WTC11 (cell line): ENCODE measurements around the gene AGAP3. TPM values are rescaled to one million over a fixed set of nuclear protein-coding genes. Genes with fewer than 3 reads are reported as not detected.
A peak's percentile ranks its signal among the peaks of the same experiment; 100 is the strongest.

Source experiments
- ATAC-seq: fragments of 200-7000 bp; cut with Tn5 transposase; 2 replicates; pipeline ENCODE4 v1.10.0; 2021; ENCODE audit warnings: mild to moderate bottlenecking, moderate library complexity
- CTCF ChIA-PET: fragments of 300-600 bp; sonication (Branson Sonifier 250); formaldehyde crosslinking; loops from one replicate; lab custom pipeline; 2021; ENCODE audit warnings: antibody characterized with exemption; lab: Charles Lee
- POLR2A ChIA-PET: fragments of 350-600 bp; sonication (Branson Sonifier 250); formaldehyde crosslinking; loops from one replicate; lab custom pipeline; 2021; ENCODE audit warnings: antibody characterized with exemption; lab: Charles Lee
- DNase-seq: peaks from one replicate; pipeline ENCODE4 v3.0.0; 2021; ENCODE audit warnings: low spot score
- H3K27ac Mint-ChIP-seq: 2 replicates; pipeline ENCODE4 v1.8.0; 2021; ENCODE audit warnings: mixed read lengths
- H3K27me3 Mint-ChIP-seq: 2 replicates; pipeline ENCODE4 v1.8.0; 2021; ENCODE audit warnings: low read depth, mild to moderate bottlenecking, moderate library complexity, mixed read lengths
- H3K36me3 Mint-ChIP-seq: 2 replicates; pipeline ENCODE4 v1.8.0; 2021; ENCODE audit warnings: mixed read lengths
- H3K4me1 Mint-ChIP-seq: 2 replicates; pipeline ENCODE4 v1.8.0; 2022; ENCODE audit warnings: mixed read lengths
- H3K4me3 Mint-ChIP-seq: 2 replicates; pipeline ENCODE4 v1.8.0; 2021; ENCODE audit warnings: mild to moderate bottlenecking, moderate library complexity, mixed read lengths
- H3K9me3 Mint-ChIP-seq: 2 replicates; pipeline ENCODE4 v1.8.0; 2021; ENCODE audit warnings: mixed read lengths
- CBFB ChIP-seq: sonication (generic); formaldehyde crosslinking; IDR thresholded peaks from 2 replicates; pipeline ENCODE4 v1.8.1; 2022; ENCODE audit warnings: mild to moderate bottlenecking, low read depth, missing genetic modification reagents
- EMX1 ChIP-seq: fragments of 250-450 bp; sonication (Bioruptor Pico); IDR thresholded peaks from 2 replicates; pipeline ENCODE4 v1.8.0; 2021; ENCODE audit warnings: mild to moderate bottlenecking
- GTF2I ChIP-seq: fragments of 250-450 bp; sonication (Bioruptor Pico); conservative IDR thresholded peaks from 2 replicates; pipeline ENCODE4 v1.4.0; 2021; ENCODE audit warnings: mild to moderate bottlenecking
- NR3C1 ChIP-seq: sonication (generic); formaldehyde crosslinking; conservative IDR thresholded peaks from 2 replicates; pipeline ENCODE4 v1.8.1; 2023; ENCODE audit warnings: low read depth, mild to moderate bottlenecking, missing genetic modification reagents
- SP1 ChIP-seq: sonication (generic); formaldehyde crosslinking; conservative IDR thresholded peaks from 2 replicates; pipeline ENCODE4 v1.8.1; 2022; ENCODE audit warnings: missing genetic modification reagents
- TEAD1 ChIP-seq: sonication (generic); formaldehyde crosslinking; IDR thresholded peaks from 2 replicates; pipeline ENCODE4 v1.8.0; 2022; ENCODE audit warnings: mild to moderate bottlenecking, missing genetic modification reagents
- total RNA-seq: library from RNA; stranded (reverse); gene quantifications from 3 replicates; pipeline ENCODE4 v1.2.3, GENCODE V29; 2021
- TF ChIP-seq, protein P1 (sequence below): sonication (generic); formaldehyde crosslinking; IDR thresholded peaks from 2 replicates; pipeline ENCODE4 v1.8.0; 2022; ENCODE audit warnings: missing genetic modification reagents
- TF ChIP-seq, protein P2 (sequence below): sonication (generic); formaldehyde crosslinking; IDR thresholded peaks from 2 replicates; pipeline ENCODE4 v1.8.1; 2022; ENCODE audit warnings: mild to moderate bottlenecking, moderate library complexity, missing genetic modification reagents
- TF ChIP-seq, protein P3 (sequence below): sonication (generic); formaldehyde crosslinking; conservative IDR thresholded peaks from 2 replicates; pipeline ENCODE4 v1.8.1; 2022; ENCODE audit warnings: mild to moderate bottlenecking, missing genetic modification reagents
- TF ChIP-seq, protein P4 (sequence below): sonication (generic); formaldehyde crosslinking; IDR thresholded peaks from 2 replicates; pipeline ENCODE4 v1.8.1; 2023; ENCODE audit warnings: mild to moderate bottlenecking, missing genetic modification reagents, borderline replicate concordance
- TF ChIP-seq, protein P5 (sequence below): sonication (generic); formaldehyde crosslinking; IDR thresholded peaks from 2 replicates; pipeline ENCODE4 v1.8.0; 2022; ENCODE audit warnings: mild to moderate bottlenecking, missing genetic modification reagents
- TF ChIP-seq, protein P6 (sequence below): sonication (generic); formaldehyde crosslinking; IDR thresholded peaks from 2 replicates; pipeline ENCODE4 v1.8.0; 2022; ENCODE audit warnings: mild to moderate bottlenecking, missing genetic modification reagents

Gene AGAP3
- total RNA-seq, 1 experiment from 2014 or later, result 163 TPM

DNA sequence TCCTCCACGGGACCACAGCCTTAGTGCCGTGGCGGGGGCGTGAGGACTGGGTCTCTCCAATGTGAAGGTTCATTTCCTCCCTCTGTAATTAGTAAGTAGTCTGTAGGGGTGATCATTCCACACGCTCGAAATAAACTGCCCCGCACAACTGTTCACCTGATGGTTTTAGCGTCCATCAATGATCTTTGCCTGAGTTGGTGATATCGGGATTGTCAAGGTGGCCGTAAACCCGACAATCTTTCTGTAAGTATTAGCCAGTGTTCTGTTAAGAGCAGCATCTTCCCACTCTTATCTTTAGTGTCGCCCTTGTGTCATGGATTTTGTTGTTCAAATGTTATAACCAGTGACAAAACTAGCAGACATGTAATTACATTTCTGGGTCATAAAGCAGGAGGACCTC lies 17.7 kb downstream of the AGAP3 start (continued):
- TF ChIP-seq, protein P1, sequence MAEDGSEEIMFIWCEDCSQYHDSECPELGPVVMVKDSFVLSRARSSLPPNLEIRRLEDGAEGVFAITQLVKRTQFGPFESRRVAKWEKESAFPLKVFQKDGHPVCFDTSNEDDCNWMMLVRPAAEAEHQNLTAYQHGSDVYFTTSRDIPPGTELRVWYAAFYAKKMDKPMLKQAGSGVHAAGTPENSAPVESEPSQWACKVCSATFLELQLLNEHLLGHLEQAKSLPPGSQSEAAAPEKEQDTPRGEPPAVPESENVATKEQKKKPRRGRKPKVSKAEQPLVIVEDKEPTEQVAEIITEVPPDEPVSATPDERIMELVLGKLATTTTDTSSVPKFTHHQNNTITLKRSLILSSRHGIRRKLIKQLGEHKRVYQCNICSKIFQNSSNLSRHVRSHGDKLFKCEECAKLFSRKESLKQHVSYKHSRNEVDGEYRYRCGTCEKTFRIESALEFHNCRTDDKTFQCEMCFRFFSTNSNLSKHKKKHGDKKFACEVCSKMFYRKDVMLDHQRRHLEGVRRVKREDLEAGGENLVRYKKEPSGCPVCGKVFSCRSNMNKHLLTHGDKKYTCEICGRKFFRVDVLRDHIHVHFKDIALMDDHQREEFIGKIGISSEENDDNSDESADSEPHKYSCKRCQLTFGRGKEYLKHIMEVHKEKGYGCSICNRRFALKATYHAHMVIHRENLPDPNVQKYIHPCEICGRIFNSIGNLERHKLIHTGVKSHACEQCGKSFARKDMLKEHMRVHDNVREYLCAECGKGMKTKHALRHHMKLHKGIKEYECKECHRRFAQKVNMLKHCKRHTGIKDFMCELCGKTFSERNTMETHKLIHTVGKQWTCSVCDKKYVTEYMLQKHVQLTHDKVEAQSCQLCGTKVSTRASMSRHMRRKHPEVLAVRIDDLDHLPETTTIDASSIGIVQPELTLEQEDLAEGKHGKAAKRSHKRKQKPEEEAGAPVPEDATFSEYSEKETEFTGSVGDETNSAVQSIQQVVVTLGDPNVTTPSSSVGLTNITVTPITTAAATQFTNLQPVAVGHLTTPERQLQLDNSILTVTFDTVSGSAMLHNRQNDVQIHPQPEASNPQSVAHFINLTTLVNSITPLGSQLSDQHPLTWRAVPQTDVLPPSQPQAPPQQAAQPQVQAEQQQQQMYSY, result no peak
- no peak for TF ChIP-seq NR3C1 (CRISPR knock-in tag)
- no peak for TF ChIP-seq GTF2I
- TF ChIP-seq, protein P2, sequence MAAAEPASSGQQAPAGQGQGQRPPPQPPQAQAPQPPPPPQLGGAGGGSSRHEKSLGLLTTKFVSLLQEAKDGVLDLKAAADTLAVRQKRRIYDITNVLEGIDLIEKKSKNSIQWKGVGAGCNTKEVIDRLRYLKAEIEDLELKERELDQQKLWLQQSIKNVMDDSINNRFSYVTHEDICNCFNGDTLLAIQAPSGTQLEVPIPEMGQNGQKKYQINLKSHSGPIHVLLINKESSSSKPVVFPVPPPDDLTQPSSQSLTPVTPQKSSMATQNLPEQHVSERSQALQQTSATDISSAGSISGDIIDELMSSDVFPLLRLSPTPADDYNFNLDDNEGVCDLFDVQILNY, result no peak
- no peak for TF ChIP-seq TEAD1
- TF ChIP-seq, protein P3, sequence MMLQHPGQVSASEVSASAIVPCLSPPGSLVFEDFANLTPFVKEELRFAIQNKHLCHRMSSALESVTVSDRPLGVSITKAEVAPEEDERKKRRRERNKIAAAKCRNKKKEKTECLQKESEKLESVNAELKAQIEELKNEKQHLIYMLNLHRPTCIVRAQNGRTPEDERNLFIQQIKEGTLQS (CRISPR knock-in tag), result no peak
- TF ChIP-seq, protein P4, sequence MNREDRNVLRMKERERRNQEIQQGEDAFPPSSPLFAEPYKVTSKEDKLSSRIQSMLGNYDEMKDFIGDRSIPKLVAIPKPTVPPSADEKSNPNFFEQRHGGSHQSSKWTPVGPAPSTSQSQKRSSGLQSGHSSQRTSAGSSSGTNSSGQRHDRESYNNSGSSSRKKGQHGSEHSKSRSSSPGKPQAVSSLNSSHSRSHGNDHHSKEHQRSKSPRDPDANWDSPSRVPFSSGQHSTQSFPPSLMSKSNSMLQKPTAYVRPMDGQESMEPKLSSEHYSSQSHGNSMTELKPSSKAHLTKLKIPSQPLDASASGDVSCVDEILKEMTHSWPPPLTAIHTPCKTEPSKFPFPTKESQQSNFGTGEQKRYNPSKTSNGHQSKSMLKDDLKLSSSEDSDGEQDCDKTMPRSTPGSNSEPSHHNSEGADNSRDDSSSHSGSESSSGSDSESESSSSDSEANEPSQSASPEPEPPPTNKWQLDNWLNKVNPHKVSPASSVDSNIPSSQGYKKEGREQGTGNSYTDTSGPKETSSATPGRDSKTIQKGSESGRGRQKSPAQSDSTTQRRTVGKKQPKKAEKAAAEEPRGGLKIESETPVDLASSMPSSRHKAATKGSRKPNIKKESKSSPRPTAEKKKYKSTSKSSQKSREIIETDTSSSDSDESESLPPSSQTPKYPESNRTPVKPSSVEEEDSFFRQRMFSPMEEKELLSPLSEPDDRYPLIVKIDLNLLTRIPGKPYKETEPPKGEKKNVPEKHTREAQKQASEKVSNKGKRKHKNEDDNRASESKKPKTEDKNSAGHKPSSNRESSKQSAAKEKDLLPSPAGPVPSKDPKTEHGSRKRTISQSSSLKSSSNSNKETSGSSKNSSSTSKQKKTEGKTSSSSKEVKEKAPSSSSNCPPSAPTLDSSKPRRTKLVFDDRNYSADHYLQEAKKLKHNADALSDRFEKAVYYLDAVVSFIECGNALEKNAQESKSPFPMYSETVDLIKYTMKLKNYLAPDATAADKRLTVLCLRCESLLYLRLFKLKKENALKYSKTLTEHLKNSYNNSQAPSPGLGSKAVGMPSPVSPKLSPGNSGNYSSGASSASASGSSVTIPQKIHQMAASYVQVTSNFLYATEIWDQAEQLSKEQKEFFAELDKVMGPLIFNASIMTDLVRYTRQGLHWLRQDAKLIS (CRISPR knock-in tag), result no peak
- TF ChIP-seq, protein P5, sequence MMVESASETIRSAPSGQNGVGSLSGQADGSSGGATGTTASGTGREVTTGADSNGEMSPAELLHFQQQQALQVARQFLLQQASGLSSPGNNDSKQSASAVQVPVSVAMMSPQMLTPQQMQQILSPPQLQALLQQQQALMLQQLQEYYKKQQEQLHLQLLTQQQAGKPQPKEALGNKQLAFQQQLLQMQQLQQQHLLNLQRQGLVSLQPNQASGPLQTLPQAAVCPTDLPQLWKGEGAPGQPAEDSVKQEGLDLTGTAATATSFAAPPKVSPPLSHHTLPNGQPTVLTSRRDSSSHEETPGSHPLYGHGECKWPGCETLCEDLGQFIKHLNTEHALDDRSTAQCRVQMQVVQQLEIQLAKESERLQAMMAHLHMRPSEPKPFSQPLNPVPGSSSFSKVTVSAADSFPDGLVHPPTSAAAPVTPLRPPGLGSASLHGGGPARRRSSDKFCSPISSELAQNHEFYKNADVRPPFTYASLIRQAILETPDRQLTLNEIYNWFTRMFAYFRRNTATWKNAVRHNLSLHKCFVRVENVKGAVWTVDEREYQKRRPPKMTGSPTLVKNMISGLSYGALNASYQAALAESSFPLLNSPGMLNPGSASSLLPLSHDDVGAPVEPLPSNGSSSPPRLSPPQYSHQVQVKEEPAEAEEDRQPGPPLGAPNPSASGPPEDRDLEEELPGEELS, result no peak

DNA sequence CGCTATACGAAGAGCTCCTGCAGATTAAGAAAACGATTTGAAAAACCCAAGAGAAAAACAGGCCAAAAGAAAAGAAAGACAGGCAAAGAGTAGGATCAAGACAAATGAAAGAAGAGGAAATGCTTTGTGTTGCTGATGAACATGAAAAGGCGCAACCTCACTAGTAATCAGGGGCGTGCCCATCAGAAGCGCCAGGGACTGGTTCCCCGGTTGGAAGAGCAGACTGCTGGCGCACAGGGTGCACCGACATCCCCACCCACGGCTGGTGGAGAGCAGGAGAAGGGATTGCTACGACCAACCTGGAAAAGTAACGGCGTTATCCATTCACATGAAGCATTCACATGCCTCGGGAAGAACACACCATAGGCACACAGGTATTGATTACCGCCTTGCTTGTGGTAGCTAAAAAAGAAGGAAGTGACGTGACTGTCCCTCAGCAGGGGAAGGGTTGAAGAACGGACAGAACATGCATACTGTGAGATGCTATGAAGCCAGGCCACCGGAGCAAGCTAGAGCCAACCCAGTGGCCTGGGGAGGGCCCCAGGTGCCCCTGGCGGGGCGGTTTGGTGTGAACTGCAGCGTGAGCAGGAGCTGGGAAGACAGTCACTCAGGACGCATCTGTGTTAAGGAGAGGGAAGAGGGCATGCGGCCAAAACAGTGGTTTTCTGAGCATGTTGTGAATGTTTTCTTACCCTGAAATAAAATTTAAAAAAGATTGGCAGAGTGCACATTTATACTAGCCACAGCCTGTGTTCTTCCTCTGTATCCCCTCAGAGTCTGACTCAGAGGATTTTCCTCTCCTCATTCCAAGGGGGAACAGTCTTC lies 18.3 kb downstream of the AGAP3 start:
- DNase-seq, result peak; percentile 50
- Mint-ChIP-seq H3K4me3 (peak overlapping the region; percentile 59), H3K4me1 (peaks cover 51% of the 10 kb centered on the region), H3K36me3 (no peaks in the 10 kb centered on the region; the same call in 1 of the 2 replicates), H3K27me3 (no peaks in the 10 kb centered on the region), H3K27ac (peak overlapping the region; percentile 96), H3K9me3 (no peaks in the 10 kb centered on the region)
- CTCF ChIA-PET, result interaction anchor here (0.7 to 3.0 kb wide), 11 partner anchors 9 to 140 kb away, joined by 3 to 8 read pairs (median 4); no protein-coding TSS in a partner anchor
- no peak for TF ChIP-seq SP1 (CRISPR knock-in tag)
- TF ChIP-seq CBFB (CRISPR knock-in tag), result no peak
- TF ChIP-seq, protein P6, sequence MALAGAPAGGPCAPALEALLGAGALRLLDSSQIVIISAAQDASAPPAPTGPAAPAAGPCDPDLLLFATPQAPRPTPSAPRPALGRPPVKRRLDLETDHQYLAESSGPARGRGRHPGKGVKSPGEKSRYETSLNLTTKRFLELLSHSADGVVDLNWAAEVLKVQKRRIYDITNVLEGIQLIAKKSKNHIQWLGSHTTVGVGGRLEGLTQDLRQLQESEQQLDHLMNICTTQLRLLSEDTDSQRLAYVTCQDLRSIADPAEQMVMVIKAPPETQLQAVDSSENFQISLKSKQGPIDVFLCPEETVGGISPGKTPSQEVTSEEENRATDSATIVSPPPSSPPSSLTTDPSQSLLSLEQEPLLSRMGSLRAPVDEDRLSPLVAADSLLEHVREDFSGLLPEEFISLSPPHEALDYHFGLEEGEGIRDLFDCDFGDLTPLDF (CRISPR knock-in tag), result no peak
- TF ChIP-seq EMX1, result no peak
- TF ChIP-seq NR3C1 (CRISPR knock-in tag), result no peak
- POLR2A ChIA-PET, result interaction anchor here (0.5 to 0.7 kb wide), 2 partner anchors 42 to 123 kb away, joined by 3 read pairs; partner anchors contain the start of gene ABCF2
- ATAC-seq, result peak; percentile 80
